Left lung (tissue), 14 donors: ENCODE data around the gene PEF1. TPM values are rescaled to one million over a fixed set of nuclear protein-coding genes. Genes with fewer than 3 reads are reported as not detected.

Source experiments
- ATAC-seq: fragments of 200-7000 bp; cut with Tn5 transposase; one replicate; pipeline ENCODE4 v1.9.1; 2020; ENCODE audit warnings: moderate library complexity
- DNase-seq, 4 donors: peaks; one replicate each; pipeline ENCODE4 v3.0.0-alpha.2; 2013 to 2020
- H3K27ac ChIP-seq, 2 donors: fragments of 200-600 bp; sonication (generic) in 1 of 2; one replicate each; pipeline versions ENCODE4 v1.5.0 to v1.8.0; 2020 to 2021
- H3K27me3 ChIP-seq, 2 donors: fragments of 200-600 bp; sonication (generic) in 1 of 2; one replicate each; pipeline versions ENCODE4 v1.5.0 to v1.8.0; 2020 to 2021
- H3K36me3 ChIP-seq, 2 donors: fragments of 200-600 bp; sonication (generic) in 1 of 2; one replicate each; pipeline versions ENCODE4 v1.5.0 to v1.8.0; 2020 to 2021
- H3K4me1 ChIP-seq, 2 donors: fragments of 200-600 bp; one replicate each; pipeline ENCODE4 v1.8.0; 2021
- H3K4me3 ChIP-seq, 2 donors: fragments of 200-600 bp; sonication (generic) in 1 of 2; one replicate each; pipeline versions ENCODE4 v1.5.0 to v1.8.0; 2020 to 2021; ENCODE audit warnings: mild to moderate bottlenecking in 1 of 2
- H3K9me3 ChIP-seq, 2 donors: fragments of 200-600 bp; sonication (generic) in 1 of 2; one replicate each; pipeline versions ENCODE4 v1.5.0 to v1.8.0; 2020 to 2021
- intact Hi-C, 2 donors: fragments of 100-400 bp; cut with DNase I; formaldehyde crosslinking; loops; one replicate each; pipeline versions ENCODE4 v1.11.2 to v1.14.2; 2022
- long read RNA-seq, 12 donors: library from polyadenylated mRNA in 2 of 12; unstranded in 2 of 12; transcript quantifications; one replicate each; pipeline ENCODE4 v2.0.0 and lab custom pipeline, GENCODE V29; 2019 to 2026
- polyA plus RNA-seq, 6 donors: library from polyadenylated mRNA; unstranded; fragments of 120-200 nt; gene quantifications; one replicate each; pipeline ENCODE4 v1.2.1, GENCODE V29; 2013; ENCODE audit not compliant: insufficient read length in 6 of 6
- total RNA-seq, 2 donors: library from RNA; stranded (reverse); fragmentation: NEBNext Ultra II Directional; extraction: Animal tissue kit (Norgen Biotek cat#: 25700); gene quantifications; one replicate each; pipeline ENCODE4 v1.2.1, GENCODE V29; 2021
- TF ChIP-seq, protein P1 (sequence below), 2 donors: fragments of 200-600 bp; sonication (generic) in 1 of 2; IDR thresholded peaks; one replicate each; pipeline versions ENCODE4 v1.5.0 to v1.8.0; 2021; ENCODE audit warnings: antibody characterized with exemption in 2 of 2
- donor health status: DM: no; HTN: yes; CAD: no.
- donor health status: DM: no; HTN: no; CAD: no.

PEF1 gene
- total RNA-seq (10 to 100 TPM; 70.3 to 75.8 TPM), polyA plus RNA-seq (10 to 100 TPM; 55.4 to 66.3 (median 61.6) TPM)
- long read RNA-seq, donor 1, transcript PEF1-201 (5 exons, 1,629 nt) = major isoform, 49 of 65 reads
- long read RNA-seq, donor 1, partial matches to known transcripts = 14 of 65 reads
- long read RNA-seq, donor 1, other reads (novel, unspliced or antisense) = 0 of 65 reads
- long read RNA-seq, donor 2, transcript PEF1-201 (5 exons, 1,629 nt) = major isoform, 27 of 41 reads
- long read RNA-seq, donor 2, partial matches to known transcripts = 10 of 41 reads
- long read RNA-seq, donor 2, other reads (novel, unspliced or antisense) = 0 of 41 reads
- long read RNA-seq, donor 3, transcript PEF1-201 (5 exons, 1,629 nt) = major isoform, 23 of 23 reads
- long read RNA-seq, donor 3, partial matches to known transcripts = 0 of 23 reads
- long read RNA-seq, donor 3, other reads (novel, unspliced or antisense) = 0 of 23 reads
- long read RNA-seq, donor 4, transcript PEF1-201 (5 exons, 1,629 nt) = major isoform, 152 of 179 reads
- long read RNA-seq, donor 4, partial matches to known transcripts = 13 of 179 reads
- long read RNA-seq, donor 4, other reads (novel, unspliced or antisense) = 13 of 179 reads
- long read RNA-seq, donor 5, transcript PEF1-201 (5 exons, 1,629 nt) = major isoform, 35 of 45 reads
- long read RNA-seq, donor 5, partial matches to known transcripts = 7 of 45 reads
- long read RNA-seq, donor 5, other reads (novel, unspliced or antisense) = 0 of 45 reads
- long read RNA-seq, donor 6, transcript PEF1-201 (5 exons, 1,629 nt) = major isoform, 35 of 51 reads
- long read RNA-seq, donor 6, partial matches to known transcripts = 13 of 51 reads
- long read RNA-seq, donor 6, other reads (novel, unspliced or antisense) = 0 of 51 reads
- long read RNA-seq, donor 7, transcript PEF1-201 (5 exons, 1,629 nt) = major isoform, 15 of 15 reads
- long read RNA-seq, donor 7, partial matches to known transcripts = 0 of 15 reads
- long read RNA-seq, donor 7, other reads (novel, unspliced or antisense) = 0 of 15 reads
- long read RNA-seq, donor 8, transcript PEF1-201 (5 exons, 1,629 nt) = major isoform, 23 of 24 reads
- long read RNA-seq, donor 8, partial matches to known transcripts = 0 of 24 reads
- long read RNA-seq, donor 8, other reads (novel, unspliced or antisense) = 0 of 24 reads
- long read RNA-seq, donor 9, partial matches to known transcripts = 0 of 1 reads
- long read RNA-seq, donor 9, other reads (novel, unspliced or antisense) = 0 of 1 reads
- long read RNA-seq, donor 10, transcript PEF1-201 (5 exons, 1,629 nt) = major isoform, 178 of 207 reads
- long read RNA-seq, donor 10, transcript PEF1-205 (4 exons, 750 nt) = minor isoform, 5 of 207 reads
- long read RNA-seq, donor 10, partial matches to known transcripts = 11 of 207 reads
- long read RNA-seq, donor 10, other reads (novel, unspliced or antisense) = 13 of 207 reads
- long read RNA-seq, donor 11, transcript PEF1-201 (5 exons, 1,629 nt) = major isoform, 33 of 38 reads
- long read RNA-seq, donor 11, partial matches to known transcripts = 5 of 38 reads
- long read RNA-seq, donor 11, other reads (novel, unspliced or antisense) = 0 of 38 reads
- long read RNA-seq, donor 12, transcript PEF1-201 (5 exons, 1,629 nt) = major isoform, 17 of 17 reads
- long read RNA-seq, donor 12, partial matches to known transcripts = 0 of 17 reads
- long read RNA-seq, donor 12, other reads (novel, unspliced or antisense) = 0 of 17 reads

GRCh38 chr1:31644560-31645273 lies at the start of gene PEF1:
Gene PEF1 (minus strand): TSS chr1:31644876. CDS start chr1:31644864, 12 bp downstream.
- H3K27me3 ChIP-seq = no peaks in the 10 kb centered on the region
- ATAC-seq = peak; percentile 93
- H3K27ac ChIP-seq = peak within 1 kb of the TSS; percentile 97 to 98
- DNase-seq = peak; percentile 97 to 100 (median 99)
- H3K9me3 ChIP-seq = no peaks in the 10 kb centered on the region
- intact Hi-C loops = no loop called here
- peak within 1 kb of the TSS; percentile 70 to 72 for H3K4me3 ChIP-seq
- TF ChIP-seq, protein P1, sequence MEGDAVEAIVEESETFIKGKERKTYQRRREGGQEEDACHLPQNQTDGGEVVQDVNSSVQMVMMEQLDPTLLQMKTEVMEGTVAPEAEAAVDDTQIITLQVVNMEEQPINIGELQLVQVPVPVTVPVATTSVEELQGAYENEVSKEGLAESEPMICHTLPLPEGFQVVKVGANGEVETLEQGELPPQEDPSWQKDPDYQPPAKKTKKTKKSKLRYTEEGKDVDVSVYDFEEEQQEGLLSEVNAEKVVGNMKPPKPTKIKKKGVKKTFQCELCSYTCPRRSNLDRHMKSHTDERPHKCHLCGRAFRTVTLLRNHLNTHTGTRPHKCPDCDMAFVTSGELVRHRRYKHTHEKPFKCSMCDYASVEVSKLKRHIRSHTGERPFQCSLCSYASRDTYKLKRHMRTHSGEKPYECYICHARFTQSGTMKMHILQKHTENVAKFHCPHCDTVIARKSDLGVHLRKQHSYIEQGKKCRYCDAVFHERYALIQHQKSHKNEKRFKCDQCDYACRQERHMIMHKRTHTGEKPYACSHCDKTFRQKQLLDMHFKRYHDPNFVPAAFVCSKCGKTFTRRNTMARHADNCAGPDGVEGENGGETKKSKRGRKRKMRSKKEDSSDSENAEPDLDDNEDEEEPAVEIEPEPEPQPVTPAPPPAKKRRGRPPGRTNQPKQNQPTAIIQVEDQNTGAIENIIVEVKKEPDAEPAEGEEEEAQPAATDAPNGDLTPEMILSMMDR (IDR thresholded peaks at IDR 0.05) = no peak
- H3K4me1 ChIP-seq = peaks cover 19 to 51% of the 10 kb centered on the region in 2 donors
- H3K36me3 ChIP-seq = no peaks in the 10 kb centered on the region

DNA sequence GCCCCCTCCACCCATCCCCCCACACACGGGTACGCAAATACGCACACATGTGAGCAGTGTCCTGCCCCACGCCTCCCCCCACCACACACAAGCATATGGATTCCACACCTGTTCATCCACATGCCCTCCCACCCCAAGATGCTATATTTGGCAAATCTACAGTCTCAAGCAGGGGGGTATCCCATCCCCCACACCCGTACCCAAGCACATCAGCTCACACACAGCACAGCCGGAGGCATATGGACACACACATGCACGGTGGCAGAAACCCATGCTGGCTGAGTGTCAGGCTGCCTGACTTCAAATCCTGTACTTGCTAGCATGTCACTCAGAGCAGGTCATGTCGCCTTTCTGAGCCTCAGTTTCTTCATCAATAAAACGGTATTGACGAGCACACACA lies 48.6 kb upstream of the PEF1 start:
- no peaks in the 10 kb centered on the region for H3K9me3 ChIP-seq
- DNase-seq (no peak), ATAC-seq (no peak)
- H3K4me3 ChIP-seq = no peak overlapping the region
- no peak overlapping the region for H3K27ac ChIP-seq
- TF ChIP-seq, protein P1 (IDR thresholded peaks at IDR 0.05) = no peak
- H3K4me1 ChIP-seq = no peaks in the 10 kb centered on the region
- intact Hi-C loops = no loop called here
- H3K27me3 ChIP-seq = peaks cover 0 to 35% of the 10 kb centered on the region in 2 donors
- no peaks in the 10 kb centered on the region for H3K36me3 ChIP-seq

GRCh38 chr1:31691951-31692350 lies 47.3 kb upstream of the PEF1 start:
- H3K27ac ChIP-seq = no peak overlapping the region
- ATAC-seq = no peak

GRCh38 chr1:31691446-31691845 lies 46.8 kb upstream of the PEF1 start:
- Histone ChIP-seq H3K27me3 (peaks cover 0 to 31% of the 10 kb centered on the region in 2 donors), H3K36me3 (no peaks in the 10 kb centered on the region), H3K27ac (no peak overlapping the region), H3K9me3 (no peaks in the 10 kb centered on the region), H3K4me3 (no peak overlapping the region), H3K4me1 (no peaks in the 10 kb centered on the region)
- ATAC-seq (no peak), DNase-seq (no peak)
- TF ChIP-seq, protein P1 (IDR thresholded peaks at IDR 0.05) = no peak
- intact Hi-C loops = no loop called here

More at GRCh38 chr1:31691951-31692350, 47.3 kb upstream of the PEF1 start:
- Histone ChIP-seq H3K4me3 (no peak overlapping the region), H3K4me1 (no peaks in the 10 kb centered on the region), H3K27me3 (peaks cover 0 to 35% of the 10 kb centered on the region in 2 donors), H3K9me3 (no peaks in the 10 kb centered on the region), H3K36me3 (no peaks in the 10 kb centered on the region)
- no peak for DNase-seq
- intact Hi-C loops = no loop called here
- TF ChIP-seq, protein P1 (IDR thresholded peaks at IDR 0.05) = no peak
